GM12874 (cell line): ENCODE data around the gene TMEM179.

Experiments
- TF ChIP-seq, protein P1 (sequence below): IDR thresholded peaks from 2 replicates; pipeline ENCODE4 v1.5.1; 2011; ENCODE audit warnings: low read depth, mild to moderate bottlenecking, control low read depth, low read length, moderate library complexity; ENCODE audit not compliant: insufficient read depth

The TMEM179 gene

DNA sequence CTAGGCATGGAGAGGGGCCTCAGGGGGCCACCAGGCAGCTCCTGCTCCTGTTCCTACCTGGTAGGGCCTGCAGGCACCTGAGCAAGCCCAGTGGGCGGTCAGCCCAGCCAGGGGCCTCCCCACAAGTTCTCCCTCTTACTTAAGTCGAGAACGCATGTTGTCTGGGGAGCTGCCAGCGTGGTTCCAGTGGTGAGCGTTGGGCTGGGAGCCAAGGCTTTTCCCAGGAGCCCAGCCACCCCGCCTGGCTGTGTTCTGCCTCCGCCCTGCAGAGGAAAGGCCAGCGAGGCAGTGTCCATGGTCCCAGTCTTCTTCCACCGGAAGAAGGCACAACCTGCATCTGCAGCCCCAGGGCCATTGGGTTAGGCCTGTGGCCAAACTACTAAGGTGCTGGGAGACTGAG is 23.6 kb downstream of the TMEM179 start:
- TF ChIP-seq, protein P1, sequence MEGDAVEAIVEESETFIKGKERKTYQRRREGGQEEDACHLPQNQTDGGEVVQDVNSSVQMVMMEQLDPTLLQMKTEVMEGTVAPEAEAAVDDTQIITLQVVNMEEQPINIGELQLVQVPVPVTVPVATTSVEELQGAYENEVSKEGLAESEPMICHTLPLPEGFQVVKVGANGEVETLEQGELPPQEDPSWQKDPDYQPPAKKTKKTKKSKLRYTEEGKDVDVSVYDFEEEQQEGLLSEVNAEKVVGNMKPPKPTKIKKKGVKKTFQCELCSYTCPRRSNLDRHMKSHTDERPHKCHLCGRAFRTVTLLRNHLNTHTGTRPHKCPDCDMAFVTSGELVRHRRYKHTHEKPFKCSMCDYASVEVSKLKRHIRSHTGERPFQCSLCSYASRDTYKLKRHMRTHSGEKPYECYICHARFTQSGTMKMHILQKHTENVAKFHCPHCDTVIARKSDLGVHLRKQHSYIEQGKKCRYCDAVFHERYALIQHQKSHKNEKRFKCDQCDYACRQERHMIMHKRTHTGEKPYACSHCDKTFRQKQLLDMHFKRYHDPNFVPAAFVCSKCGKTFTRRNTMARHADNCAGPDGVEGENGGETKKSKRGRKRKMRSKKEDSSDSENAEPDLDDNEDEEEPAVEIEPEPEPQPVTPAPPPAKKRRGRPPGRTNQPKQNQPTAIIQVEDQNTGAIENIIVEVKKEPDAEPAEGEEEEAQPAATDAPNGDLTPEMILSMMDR, result no peak

DNA sequence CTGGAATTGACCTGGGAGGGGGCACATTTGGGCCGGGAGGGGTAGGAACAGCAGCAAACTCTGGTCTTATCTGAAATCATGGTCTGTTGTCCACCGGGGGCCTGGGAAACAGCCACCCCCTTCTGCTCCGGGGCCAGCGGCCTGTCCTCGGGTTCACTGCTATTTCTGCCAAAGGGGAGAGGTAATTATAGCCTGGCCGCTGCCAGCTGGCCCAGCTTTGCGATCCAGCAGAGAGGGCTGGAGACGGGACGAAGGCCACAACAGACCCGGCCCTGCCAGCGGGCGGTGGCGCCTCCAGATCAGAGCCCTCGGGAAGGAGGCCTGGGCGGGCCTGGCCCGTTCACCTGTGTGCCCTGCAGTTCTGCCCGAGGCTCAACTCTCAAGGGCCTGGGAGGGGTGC is 25.1 kb downstream of the TMEM179 start, which contains the start of gene C14orf180:
TSS of gene C14orf180 (plus strand) at position 258 of the 400 bp plus-strand sequence. CDS start 6,667 bp downstream, outside the sequence.
- TF ChIP-seq, protein P1, result no peak

DNA sequence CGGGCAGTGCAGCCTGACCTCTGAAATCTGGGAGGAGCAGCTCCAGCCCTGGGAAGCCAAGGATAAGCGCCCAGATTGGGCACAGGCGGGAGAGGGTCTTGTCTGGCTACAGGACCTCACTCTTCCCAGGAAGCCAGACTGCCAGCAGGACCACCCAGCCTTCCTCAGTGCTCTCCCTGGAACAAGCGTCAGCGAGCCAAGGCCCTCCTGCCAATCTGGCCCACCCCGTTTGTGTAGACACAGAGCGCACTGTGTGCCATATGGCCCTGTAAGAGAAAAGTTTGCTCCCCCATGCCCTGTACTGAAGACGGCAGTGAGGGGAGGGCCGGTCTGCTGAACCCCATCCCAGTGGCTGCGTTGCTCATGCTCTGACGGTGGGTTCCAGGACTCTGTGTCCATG is 26.3 kb downstream of the TMEM179 start:
- TF ChIP-seq, protein P1, result no peak

DNA sequence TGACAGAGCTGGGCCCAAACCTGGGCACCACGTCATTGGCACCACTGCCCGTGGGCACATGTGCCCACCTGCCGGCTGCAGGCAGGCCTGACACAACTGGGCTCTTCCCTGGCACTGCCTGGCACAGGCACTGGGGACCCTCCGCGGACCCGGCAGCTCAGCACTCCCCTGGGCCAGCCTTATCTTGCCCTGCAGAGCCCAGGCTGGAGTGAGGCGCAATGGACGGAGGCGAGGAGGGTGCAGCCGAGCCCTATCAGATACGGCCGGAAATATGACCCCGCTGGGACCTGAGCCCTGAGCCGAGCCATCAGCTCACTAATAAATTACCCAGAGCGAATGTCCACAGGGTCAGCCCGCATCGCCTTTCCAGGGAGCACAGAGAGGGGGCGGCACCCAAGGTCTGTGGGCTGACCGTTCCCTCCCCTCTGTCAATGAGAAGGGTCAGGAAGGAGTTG is 26.7 kb downstream of the TMEM179 start:
- TF ChIP-seq, protein P1, result no peak

DNA sequence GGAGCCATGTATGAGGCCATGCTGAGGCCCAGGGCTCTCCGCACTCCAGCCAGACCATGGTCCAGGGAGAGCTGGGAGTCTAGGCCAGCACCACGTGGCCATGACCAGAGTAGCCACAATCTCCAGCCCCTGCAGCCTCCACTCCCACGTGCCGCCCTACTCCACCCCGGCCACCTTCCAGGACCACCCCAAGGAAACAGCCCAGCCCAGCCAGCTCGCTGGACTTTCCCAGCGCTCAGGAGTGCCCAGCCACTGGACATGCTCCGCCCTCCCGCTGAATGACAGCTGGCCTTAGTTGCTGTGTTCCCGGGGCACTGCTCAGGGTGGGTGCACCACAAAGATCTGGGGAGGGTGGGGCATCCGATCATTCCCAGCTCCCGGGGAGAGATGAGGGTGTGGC is 27.1 kb downstream of the TMEM179 start:
- TF ChIP-seq, protein P1, result no peak

DNA sequence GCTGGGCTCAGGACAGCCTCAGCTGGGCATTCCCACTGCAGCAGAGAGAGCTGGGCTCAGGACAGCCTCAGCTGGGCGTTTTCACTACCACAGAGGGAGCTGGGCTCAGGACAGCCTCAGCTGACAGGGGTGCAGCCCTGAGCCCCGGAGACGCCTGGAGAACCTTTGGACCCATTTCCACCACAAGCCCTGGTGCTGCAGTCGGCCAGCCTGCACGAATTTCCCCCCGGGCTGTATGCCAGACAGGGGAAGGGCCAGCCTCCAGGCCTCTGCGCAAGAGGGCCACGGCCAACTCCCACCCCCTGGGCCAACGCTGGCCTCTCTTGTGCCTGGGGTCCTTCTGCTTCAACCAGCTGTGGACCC is 27.6 kb downstream of the TMEM179 start:
- TF ChIP-seq, protein P1, result no peak

DNA sequence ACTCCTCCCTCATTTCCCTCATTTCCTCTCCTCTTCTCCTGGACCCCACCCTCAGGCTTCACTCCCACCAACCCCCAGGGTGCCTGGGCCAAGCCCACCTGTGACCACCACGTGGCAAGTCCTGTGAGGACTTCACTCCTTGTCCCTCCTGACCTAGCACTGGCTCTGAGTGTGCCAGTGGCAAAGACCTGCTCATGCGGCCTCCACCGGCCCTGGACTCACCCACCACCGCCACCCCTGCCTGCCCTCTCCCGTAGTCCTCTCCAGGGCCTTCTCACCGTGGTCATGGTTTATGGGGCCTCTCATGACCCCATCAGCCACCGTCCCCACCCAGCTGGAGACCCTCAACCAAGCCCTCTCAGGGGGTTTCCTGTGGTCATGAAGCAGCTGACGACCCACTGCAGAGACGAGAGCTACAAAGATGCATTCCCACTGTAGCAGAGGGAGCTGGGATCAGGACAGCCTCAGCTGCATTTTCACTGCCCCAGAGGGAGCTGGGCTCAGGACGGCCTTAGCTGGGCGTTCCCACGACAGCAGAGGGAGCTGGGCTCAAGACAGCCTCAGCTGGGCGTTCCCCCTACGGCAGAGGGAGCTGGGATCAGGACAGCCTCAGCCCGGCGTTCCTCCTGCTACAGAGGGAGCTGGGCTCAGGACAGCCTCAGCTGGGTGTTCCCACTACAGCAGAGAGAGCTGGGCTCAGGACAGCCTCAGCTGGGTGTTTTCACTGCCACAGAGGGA is 28.2 kb downstream of the TMEM179 start:
- TF ChIP-seq, protein P1, result no peak
